H9 (cell line): ENCODE measurements around the gene DDX25. TPM values are rescaled to one million over a fixed set of nuclear protein-coding genes. Genes with fewer than 3 reads are reported as not detected.

Experiments
- DNase-seq: peaks from one replicate; pipeline ENCODE4 v3.0.0-alpha.2; 2017
- H2AFZ ChIP-seq: one replicate; pipeline ENCODE4 v1.6.1; 2013; ENCODE audit warnings: mild to moderate bottlenecking, low read length, control low read depth, moderate library complexity
- H2AK5ac ChIP-seq: 2 replicates; pipeline ENCODE4 v1.6.1; 2013; ENCODE audit warnings: low read length, control low read depth, mixed read lengths; ENCODE audit not compliant: insufficient read length
- H2BK120ac ChIP-seq: one replicate; pipeline ENCODE4 v1.6.1; 2013; ENCODE audit warnings: low read depth, mild to moderate bottlenecking, low read length, control low read depth, inconsistent platforms; ENCODE audit not compliant: poor library complexity, severe bottlenecking
- H2BK12ac ChIP-seq: 2 replicates; pipeline ENCODE4 v1.6.1; 2013; ENCODE audit warnings: low read length, control low read depth, mixed read lengths, low read depth; ENCODE audit not compliant: insufficient read length
- H2BK15ac ChIP-seq: 2 replicates; pipeline ENCODE4 v1.6.1; 2013; ENCODE audit warnings: low read depth, low read length, control low read depth
- H2BK20ac ChIP-seq: one replicate; pipeline ENCODE4 v1.6.1; 2013; ENCODE audit warnings: low read depth, mild to moderate bottlenecking, low read length, control low read depth, inconsistent platforms; ENCODE audit not compliant: poor library complexity, severe bottlenecking
- H2BK5ac ChIP-seq: 2 replicates; pipeline ENCODE4 v1.6.1; 2013; ENCODE audit warnings: low read length, control low read depth, mixed read lengths; ENCODE audit not compliant: insufficient read length
- H3K14ac ChIP-seq: 2 replicates; pipeline ENCODE4 v1.6.1; 2013; ENCODE audit warnings: low read length, control low read depth; ENCODE audit not compliant: insufficient read depth
- H3K18ac ChIP-seq: 2 replicates; pipeline ENCODE4 v1.6.1; 2013; ENCODE audit warnings: low read depth, mild to moderate bottlenecking, mixed read lengths, low read length, control low read depth; ENCODE audit not compliant: insufficient read length
- H3K23ac ChIP-seq: 2 replicates; pipeline ENCODE4 v1.6.1; 2013; ENCODE audit warnings: low read length, control low read depth, mixed read lengths, low read depth; ENCODE audit not compliant: insufficient read length
- H3K23me2 ChIP-seq: 2 replicates; pipeline ENCODE4 v1.6.1; 2013; ENCODE audit warnings: low read depth, mild to moderate bottlenecking, mixed read lengths, low read length, control low read depth; ENCODE audit not compliant: insufficient read length, poor library complexity, severe bottlenecking
- H3K27ac ChIP-seq: 2 replicates; pipeline ENCODE4 v1.5.1; 2013; ENCODE audit warnings: low read length, control low read depth, mixed read lengths, low read depth; ENCODE audit not compliant: insufficient read length
- H3K27me3 ChIP-seq: 2 replicates; pipeline ENCODE4 v1.6.1; 2013; ENCODE audit warnings: low read length, control low read depth, inconsistent platforms; ENCODE audit not compliant: insufficient read depth
- H3K4ac ChIP-seq: 2 replicates; pipeline ENCODE4 v1.6.1; 2013; ENCODE audit warnings: low read depth, mild to moderate bottlenecking, control low read depth, inconsistent platforms, low read length, moderate library complexity
- H3K4me1 ChIP-seq: 2 replicates; pipeline ENCODE4 v1.6.1; 2013; ENCODE audit warnings: low read length, control low read depth, inconsistent platforms; ENCODE audit not compliant: insufficient read depth
- H3K4me2 ChIP-seq: 2 replicates; pipeline ENCODE4 v1.6.1; 2013; ENCODE audit warnings: low read length, control low read depth, mixed read lengths; ENCODE audit not compliant: insufficient read length, insufficient read depth
- H3K56ac ChIP-seq: 2 replicates; pipeline ENCODE4 v1.6.1; 2013; ENCODE audit warnings: low read depth, mild to moderate bottlenecking, mixed read lengths, low read length, control low read depth; ENCODE audit not compliant: insufficient read length
- H3K79me1 ChIP-seq: 2 replicates; pipeline ENCODE4 v1.6.1; 2013; ENCODE audit warnings: low read depth, mild to moderate bottlenecking, moderate library complexity, low read length, control low read depth, inconsistent platforms; ENCODE audit not compliant: insufficient read depth, poor library complexity, severe bottlenecking
- H3K79me2 ChIP-seq: 2 replicates; pipeline ENCODE4 v1.6.1; 2013; ENCODE audit warnings: low read length, control low read depth, inconsistent platforms; ENCODE audit not compliant: insufficient read depth
- H3K9ac ChIP-seq: 2 replicates; pipeline ENCODE4 v1.6.1; 2013; ENCODE audit warnings: low read length, control low read depth, mixed read lengths; ENCODE audit not compliant: insufficient read length; ENCODE audit errors: extremely low read depth
- H3K9me3 ChIP-seq: one replicate; pipeline ENCODE4 v1.6.1; 2013; ENCODE audit warnings: low read depth, low read length, inconsistent platforms; ENCODE audit not compliant: control insufficient read depth
- H3T11ph ChIP-seq: one replicate; pipeline ENCODE4 v1.6.1; 2013; ENCODE audit warnings: mild to moderate bottlenecking, low read length, control low read depth, inconsistent platforms
- H4K20me1 ChIP-seq: one replicate; pipeline ENCODE4 v1.6.1; 2013; ENCODE audit not compliant: control insufficient read depth, insufficient read length, insufficient read depth
- H4K5ac ChIP-seq: 2 replicates; pipeline ENCODE4 v1.6.1; 2013; ENCODE audit warnings: low read depth, mild to moderate bottlenecking, mixed read lengths, low read length, control low read depth; ENCODE audit not compliant: insufficient read length
- H4K8ac ChIP-seq: replicated peaks from 2 replicates; pipeline ENCODE4 v1.6.1; 2013; ENCODE audit warnings: low read length, control low read depth, mixed read lengths, low read depth; ENCODE audit not compliant: insufficient read length
- H4K91ac ChIP-seq: 2 replicates; pipeline ENCODE4 v1.6.1; 2013; ENCODE audit warnings: low read depth, mild to moderate bottlenecking, moderate library complexity, mixed read lengths, low read length, control low read depth; ENCODE audit not compliant: insufficient read length
- H3K27ac Mint-ChIP-seq, 3 experiments: 2 replicates in 2 of 3; 3 replicates in 1 of 3; pipeline ENCODE4 v1.8.0; 2020 to 2021; ENCODE audit warnings: mixed read lengths in 3 of 3, mild to moderate bottlenecking in 1 of 3, moderate library complexity in 1 of 3
- H3K27me3 Mint-ChIP-seq: 2 replicates; pipeline ENCODE4 v1.8.0; 2021; ENCODE audit warnings: low read depth, mild to moderate bottlenecking, moderate library complexity, mixed read lengths
- H3K36me3 Mint-ChIP-seq, 3 experiments: 2 replicates in 2 of 3; 3 replicates in 1 of 3; pipeline ENCODE4 v1.8.0; 2020 to 2021; ENCODE audit warnings: low read depth in 3 of 3, mixed read lengths in 3 of 3; ENCODE audit not compliant: insufficient read depth in 1 of 3
- H3K4me1 Mint-ChIP-seq, 2 experiments: 2 replicates each; pipeline ENCODE4 v1.8.0; 2020; ENCODE audit warnings: mixed read lengths in 2 of 2
- H3K4me3 Mint-ChIP-seq, 2 experiments: 2 replicates in 1 of 2; 3 replicates in 1 of 2; pipeline ENCODE4 v1.8.0; 2020 to 2021; ENCODE audit warnings: mild to moderate bottlenecking in 2 of 2, mixed read lengths in 2 of 2, moderate library complexity in 1 of 2
- H3K9me3 Mint-ChIP-seq, 2 experiments: 2 replicates in 1 of 2; 3 replicates in 1 of 2; pipeline ENCODE4 v1.8.0; 2020; ENCODE audit warnings: mild to moderate bottlenecking in 2 of 2, mixed read lengths in 2 of 2, moderate library complexity in 1 of 2
- CTCF ChIP-seq: fragments of 200-600 bp; sonication (generic); conservative IDR thresholded peaks from 3 replicates; pipeline ENCODE4 v1.8.0; 2021; ENCODE audit warnings: antibody characterized with exemption, mild to moderate bottlenecking
- WGBS: extraction: QIAGEN DNeasy Blood & Tissue Kit; methylation state at CpG from one replicate; pipeline ENCODE4 v1.1.7; 2013; ENCODE audit warnings: missing lambda C conversion rate, low lambda C conversion rate, mixed read lengths; ENCODE audit not compliant: insufficient read length; ENCODE audit errors: extremely low coverage; 5-methylcytosine and 5-hydroxymethylcytosine counted together
- total RNA-seq: library from RNA; stranded (reverse); gene quantifications from 2 replicates; pipeline ENCODE4 v1.2.1, GENCODE V29; 2021

Gene DDX25
- total RNA-seq, 1 experiment from 2014 or later, result 6.9 TPM

GRCh38 chr11:125968354-125968753 is 64.0 kb downstream of the DDX25 start:
- no peaks in the 10 kb centered on the region for H3K79me2 ChIP-seq
- no peak for TF ChIP-seq CTCF
- WGBS, result no CpG with 5 or more reads among the region's 7 CpGs
- no peak for DNase-seq
- no peaks in the 10 kb centered on the region for H4K20me1 ChIP-seq
- no peak overlapping the region for H2BK20ac ChIP-seq
- H2BK120ac ChIP-seq, result no peak overlapping the region
- no peaks in the 10 kb centered on the region for H3K4me1 ChIP-seq
- H3K9me3 ChIP-seq, result no peaks in the 10 kb centered on the region
- H3T11ph ChIP-seq, result no peak overlapping the region
- no peak overlapping the region for H2BK15ac ChIP-seq
- H3K14ac ChIP-seq, result no peak overlapping the region
- Mint-ChIP-seq H3K4me1 (no peaks in the 10 kb centered on the region), H3K27me3 (no peaks in the 10 kb centered on the region), H3K27ac (no peak overlapping the region; a peak in 1 of 7 replicates), H3K36me3 (peaks cover under 1 to 7% (median under 1%) of the 10 kb centered on the region in 3 experiments; a peak in 6 of 7 replicates), H3K4me3 (no peak overlapping the region), H3K9me3 (peaks cover 0 to under 1% of the 10 kb centered on the region in 2 experiments; a peak in 1 of 5 replicates)
- H3K9ac ChIP-seq, result no peak overlapping the region
- no peak overlapping the region for H4K91ac ChIP-seq
- H2BK12ac ChIP-seq, result no peak overlapping the region
- H4K8ac ChIP-seq, result no peak overlapping the region
- H3K23ac ChIP-seq, result no peak overlapping the region
- H2AK5ac ChIP-seq, result no peak overlapping the region
- H3K56ac ChIP-seq, result no peak overlapping the region
- H3K27ac ChIP-seq, result no peak overlapping the region
- no peaks in the 10 kb centered on the region for H3K79me1 ChIP-seq
- H3K23me2 ChIP-seq, result no peaks in the 10 kb centered on the region
- H3K27me3 ChIP-seq, result no peaks in the 10 kb centered on the region
- no peak overlapping the region for H2AFZ ChIP-seq
- no peak overlapping the region for H3K4me2 ChIP-seq
- no peak overlapping the region for H4K5ac ChIP-seq
- no peak overlapping the region for H2BK5ac ChIP-seq
- H3K18ac ChIP-seq, result no peak overlapping the region
- no peak overlapping the region for H3K4ac ChIP-seq
